Sigmoid colon (tissue), 4 donors: ENCODE measurements around the gene YARS1.

ENCODE experiments used
- POLR2A ChIP-seq, 2 donors: fragments of 450-650 bp; IDR thresholded peaks; one replicate each; pipeline ENCODE4 v1.6.1; 2016; ENCODE audit warnings: antibody characterized with exemption in 2 of 2, mild to moderate bottlenecking in 2 of 2, moderate library complexity in 2 of 2
- POLR2AphosphoS5 ChIP-seq, 4 donors: sonication (generic); formaldehyde crosslinking; IDR thresholded peaks; one replicate each; pipeline ENCODE4 v1.6.1; 2017; ENCODE audit warnings: antibody characterized with exemption in 4 of 4
- TF ChIP-seq, protein P1 (sequence below), 4 experiments: fragments of 450-650 bp in 3 of 4; fragments of 200-600 bp in 1 of 4; IDR thresholded peaks; one replicate each; pipeline ENCODE4 v1.5.1; 2016 to 2019; ENCODE audit warnings: antibody characterized with exemption in 4 of 4, mild to moderate bottlenecking in 3 of 4, moderate library complexity in 2 of 4

DNA sequence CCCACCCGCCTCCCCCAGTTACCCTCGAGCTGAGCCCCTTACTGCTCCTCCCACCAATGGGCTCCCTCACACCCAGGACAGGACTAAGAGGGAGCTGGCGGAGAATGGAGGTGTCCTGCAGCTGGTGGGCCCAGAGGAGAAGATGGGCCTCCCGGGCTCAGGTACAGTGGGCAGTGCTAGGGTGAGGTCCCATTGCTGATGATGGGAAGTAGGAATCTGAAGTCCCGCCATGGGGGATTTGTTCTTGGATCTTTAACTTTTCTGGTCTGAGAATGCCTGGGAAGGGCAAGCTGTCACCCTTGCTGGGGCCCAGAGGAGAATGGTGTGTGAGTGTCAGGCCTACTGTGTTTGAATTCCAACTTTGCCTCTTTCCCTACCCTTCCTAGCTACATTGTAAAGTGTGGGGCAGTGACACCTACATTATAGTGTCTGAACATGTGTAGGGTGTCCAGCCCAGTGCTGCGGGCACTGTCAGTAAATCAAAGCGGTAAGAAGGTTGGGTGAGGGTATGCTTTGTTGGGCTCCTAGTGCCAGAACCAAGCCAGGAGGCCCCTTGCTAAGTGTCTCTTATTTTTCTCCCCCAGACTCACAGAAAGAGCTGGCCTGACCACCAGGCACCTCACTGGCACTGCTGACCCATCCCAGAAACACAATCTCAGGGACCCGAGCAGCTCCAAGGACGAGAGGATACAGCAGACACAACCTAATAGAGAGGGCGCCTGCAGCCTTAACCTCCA, 44.7 kb downstream of the YARS1 start:
- TF ChIP-seq, protein P1, sequence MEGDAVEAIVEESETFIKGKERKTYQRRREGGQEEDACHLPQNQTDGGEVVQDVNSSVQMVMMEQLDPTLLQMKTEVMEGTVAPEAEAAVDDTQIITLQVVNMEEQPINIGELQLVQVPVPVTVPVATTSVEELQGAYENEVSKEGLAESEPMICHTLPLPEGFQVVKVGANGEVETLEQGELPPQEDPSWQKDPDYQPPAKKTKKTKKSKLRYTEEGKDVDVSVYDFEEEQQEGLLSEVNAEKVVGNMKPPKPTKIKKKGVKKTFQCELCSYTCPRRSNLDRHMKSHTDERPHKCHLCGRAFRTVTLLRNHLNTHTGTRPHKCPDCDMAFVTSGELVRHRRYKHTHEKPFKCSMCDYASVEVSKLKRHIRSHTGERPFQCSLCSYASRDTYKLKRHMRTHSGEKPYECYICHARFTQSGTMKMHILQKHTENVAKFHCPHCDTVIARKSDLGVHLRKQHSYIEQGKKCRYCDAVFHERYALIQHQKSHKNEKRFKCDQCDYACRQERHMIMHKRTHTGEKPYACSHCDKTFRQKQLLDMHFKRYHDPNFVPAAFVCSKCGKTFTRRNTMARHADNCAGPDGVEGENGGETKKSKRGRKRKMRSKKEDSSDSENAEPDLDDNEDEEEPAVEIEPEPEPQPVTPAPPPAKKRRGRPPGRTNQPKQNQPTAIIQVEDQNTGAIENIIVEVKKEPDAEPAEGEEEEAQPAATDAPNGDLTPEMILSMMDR (IDR thresholded peaks at IDR 0.05), result no peak
- TF ChIP-seq POLR2A (IDR thresholded peaks at IDR 0.05) (no peak), POLR2AphosphoS5 (IDR thresholded peaks at IDR 0.05) (no peak)
